ENCODE results near the gene CLASP1.
"Not testable (repeated sequence)": the region's sequence is repeated elsewhere in the genome, so short reads cannot be mapped to it uniquely, and the experiment has no call there.

CLASP1 gene

GRCh38 chr2:121649596-121650314 lies 493 bp upstream of the CLASP1 start:
- H3K4me3 ChIP-seq (ENCODE audit: low read depth, low read length): peak overlapping the region; percentile 85
- no peak for TF ChIP-seq CTCF (IDR thresholded peaks at IDR 0.05; ENCODE audit: control insufficient read depth, extremely low read depth, insufficient read depth)
- peak; percentile 83 for DNase-seq (ENCODE audit: low read depth)

- DNase-seq (ENCODE audit: low read depth): no peak
- H3K4me3 ChIP-seq (ENCODE audit: low read depth, low read length): peak overlapping the region; percentile 85
- no peak for TF ChIP-seq CTCF (IDR thresholded peaks at IDR 0.05; ENCODE audit: control insufficient read depth, extremely low read depth, insufficient read depth)
Measured at GRCh38 chr2:121648206-121649148, 785 bp downstream of the CLASP1 start.

- no peak for TF ChIP-seq CTCF (IDR thresholded peaks at IDR 0.05; ENCODE audit: control insufficient read depth, extremely low read depth, insufficient read depth)
- peak overlapping the region; percentile 85 for H3K4me3 ChIP-seq (ENCODE audit: low read depth, low read length)
- no peak for DNase-seq (ENCODE audit: low read depth)
Measured at GRCh38 chr2:121647396-121647795, 1.9 kb downstream of the CLASP1 start.

GRCh38 chr2:121644715-121645114 lies 4.5 kb downstream of the CLASP1 start:
- TF ChIP-seq CTCF (IDR thresholded peaks at IDR 0.05; ENCODE audit: control insufficient read depth, extremely low read depth, insufficient read depth): no peak
- H3K4me3 ChIP-seq (ENCODE audit: low read depth, low read length): no peak overlapping the region
- DNase-seq (ENCODE audit: low read depth): no peak

- H3K4me3 ChIP-seq (ENCODE audit: low read depth, low read length): no peak overlapping the region
- no peak for TF ChIP-seq CTCF (IDR thresholded peaks at IDR 0.05; ENCODE audit: control insufficient read depth, extremely low read depth, insufficient read depth)
- DNase-seq (ENCODE audit: low read depth): no peak
Measured at GRCh38 chr2:121643877-121644276, 5.4 kb downstream of the CLASP1 start.

- TF ChIP-seq CTCF (IDR thresholded peaks at IDR 0.05; ENCODE audit: control insufficient read depth, extremely low read depth, insufficient read depth): no peak
- no peak for DNase-seq (ENCODE audit: low read depth)
- no peak overlapping the region for H3K4me3 ChIP-seq (ENCODE audit: low read depth, low read length)
Measured at GRCh38 chr2:121640380-121641316, 8.6 kb downstream of the CLASP1 start.

GRCh38 chr2:121639846-121640245 lies 9.4 kb downstream of the CLASP1 start:
- H3K4me3 ChIP-seq (ENCODE audit: low read depth, low read length); DNase-seq (ENCODE audit: low read depth): not testable (repeated sequence)

All from LNCaP clone FGC (cell line).